Trophoblast cell (in vitro differentiated cells and primary cell): ENCODE results near the gene KSR1.
A peak's percentile ranks its signal among the peaks of the same experiment; 100 is the strongest.
"Not testable (repeated sequence)": the region's sequence is repeated elsewhere in the genome, so short reads cannot be mapped to it uniquely, and the experiment has no call there.

Experiments
- DNase-seq, 2 donors: peaks; one replicate each; pipeline ENCODE4 v3.0.0-alpha.2; 2016
- H2AFZ ChIP-seq: 2 replicates; pipeline ENCODE4 v1.6.1; 2013; ENCODE audit warnings: low read length, moderate library complexity, mild to moderate bottlenecking; ENCODE audit not compliant: insufficient read depth, poor library complexity
- H2AK5ac ChIP-seq: 2 replicates; pipeline ENCODE4 v1.6.1; 2013; ENCODE audit warnings: mild to moderate bottlenecking, low read length
- H2BK120ac ChIP-seq: 2 replicates; pipeline ENCODE4 v1.6.1; 2013; ENCODE audit warnings: low read length, mild to moderate bottlenecking, moderate library complexity; ENCODE audit not compliant: insufficient read depth, poor library complexity
- H2BK12ac ChIP-seq: 2 replicates; pipeline ENCODE4 v1.6.1; 2013; ENCODE audit warnings: mild to moderate bottlenecking, low read length, moderate library complexity
- H2BK5ac ChIP-seq: 2 replicates; pipeline ENCODE4 v1.6.1; 2013; ENCODE audit warnings: low read length, low read depth, moderate library complexity, mild to moderate bottlenecking; ENCODE audit not compliant: poor library complexity
- H3K14ac ChIP-seq: 2 replicates; pipeline ENCODE4 v1.6.1; 2013; ENCODE audit warnings: mild to moderate bottlenecking, low read length
- H3K18ac ChIP-seq: 2 replicates; pipeline ENCODE4 v1.6.1; 2013; ENCODE audit warnings: mild to moderate bottlenecking, low read length
- H3K23ac ChIP-seq: 2 replicates; pipeline ENCODE4 v1.6.1; 2013; ENCODE audit warnings: low read length
- H3K27ac ChIP-seq: 2 replicates; pipeline ENCODE4 v1.5.1; 2013; ENCODE audit warnings: low read depth, mild to moderate bottlenecking, inconsistent platforms, low read length, moderate library complexity
- H3K27me3 ChIP-seq: 2 replicates; pipeline ENCODE4 v1.6.1; 2013; ENCODE audit warnings: inconsistent platforms, mild to moderate bottlenecking, low read length, moderate library complexity; ENCODE audit not compliant: insufficient read depth
- H3K36me3 ChIP-seq, 2 experiments: 1 replicate in 1 of 2; 2 replicates in 1 of 2; pipeline ENCODE4 v1.6.1; 2013; ENCODE audit warnings: low read length in 2 of 2, mild to moderate bottlenecking in 2 of 2, moderate library complexity in 1 of 2; ENCODE audit not compliant: insufficient read depth in 2 of 2, control insufficient read depth in 1 of 2
- H3K4ac ChIP-seq: 2 replicates; pipeline ENCODE4 v1.6.1; 2013; ENCODE audit warnings: low read depth, mild to moderate bottlenecking, low read length, moderate library complexity
- H3K4me1 ChIP-seq, 2 experiments: 1 replicate in 1 of 2; 2 replicates in 1 of 2; pipeline ENCODE4 v1.6.1; 2013; ENCODE audit warnings: low read length in 2 of 2, mild to moderate bottlenecking in 2 of 2, moderate library complexity in 1 of 2; ENCODE audit not compliant: insufficient read depth in 2 of 2, control insufficient read depth in 1 of 2
- H3K4me2 ChIP-seq: 2 replicates; pipeline ENCODE4 v1.6.1; 2013; ENCODE audit warnings: inconsistent platforms, mild to moderate bottlenecking, low read length, moderate library complexity
- H3K4me3 ChIP-seq: 2 replicates; pipeline ENCODE4 v1.5.1; 2013; ENCODE audit warnings: mild to moderate bottlenecking, low read depth, low read length, inconsistent platforms
- H3K79me1 ChIP-seq: one replicate; pipeline ENCODE4 v1.6.1; 2013; ENCODE audit warnings: low read length
- H3K79me2 ChIP-seq: 2 replicates; pipeline ENCODE4 v1.6.1; 2013; ENCODE audit warnings: low read length, mild to moderate bottlenecking; ENCODE audit not compliant: control insufficient read depth, insufficient read depth, poor library complexity
- H3K9ac ChIP-seq: 2 replicates; pipeline ENCODE4 v1.6.1; 2013; ENCODE audit warnings: mild to moderate bottlenecking, low read length
- H3K9me3 ChIP-seq: 2 replicates; pipeline ENCODE4 v1.6.1; 2013; ENCODE audit warnings: low read depth, mild to moderate bottlenecking, control low read depth, inconsistent platforms, low read length; ENCODE audit not compliant: insufficient read depth
- H4K12ac ChIP-seq: 2 replicates; pipeline ENCODE4 v1.6.1; 2013; ENCODE audit warnings: low read depth, mild to moderate bottlenecking, low read length, moderate library complexity
- H4K8ac ChIP-seq: 2 replicates; pipeline ENCODE4 v1.6.1; 2013; ENCODE audit warnings: low read depth, mild to moderate bottlenecking, low read length, moderate library complexity
- H4K91ac ChIP-seq: one replicate; pipeline ENCODE4 v1.6.1; 2013; ENCODE audit warnings: low read depth, mild to moderate bottlenecking, low read length, moderate library complexity
- WGBS: extraction: QIAGEN DNeasy Blood & Tissue Kit; methylation state at CpG from one replicate; pipeline ENCODE4 v1.1.7; 2013; ENCODE audit warnings: missing lambda C conversion rate; ENCODE audit not compliant: insufficient read length, insufficient coverage; ENCODE audit errors: extremely low coverage; 5-methylcytosine and 5-hydroxymethylcytosine counted together

KSR1 gene

DNA sequence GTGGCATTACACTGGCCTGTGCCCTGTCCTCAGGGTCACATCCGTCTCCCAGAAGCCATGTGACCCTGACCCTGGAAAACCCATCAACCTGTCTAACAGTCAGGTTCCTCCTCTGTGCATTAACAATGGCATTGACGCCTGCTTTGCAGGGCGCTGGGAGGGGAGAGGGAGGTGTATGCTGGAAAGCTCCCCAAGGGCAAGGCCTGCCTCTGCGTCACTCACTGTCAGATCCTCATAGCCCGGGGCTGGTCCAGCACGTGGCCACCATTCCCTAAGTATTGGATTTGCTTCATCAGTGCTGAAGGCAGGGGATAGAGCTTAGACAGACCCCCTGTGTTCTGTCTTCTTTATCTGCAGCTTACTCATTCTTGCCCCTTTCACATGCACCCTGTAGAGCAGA is 210.0 kb downstream of the KSR1 start:
- H3K36me3 ChIP-seq, H3K4me2 ChIP-seq, H3K79me2 ChIP-seq, H2BK12ac ChIP-seq, H3K4me3 ChIP-seq, H4K12ac ChIP-seq, H3K4me1 ChIP-seq, H2BK120ac ChIP-seq, H3K9ac ChIP-seq, H2AFZ ChIP-seq, H3K4ac ChIP-seq, H3K27me3 ChIP-seq, H3K27ac ChIP-seq, H4K91ac ChIP-seq, H2BK5ac ChIP-seq, H3K23ac ChIP-seq, H3K18ac ChIP-seq, H4K8ac ChIP-seq, H3K9me3 ChIP-seq, H3K14ac ChIP-seq, H2AK5ac ChIP-seq, H3K79me1 ChIP-seq: not testable (repeated sequence)
- peak in 1 of 2 donors; percentile 5 for DNase-seq
- WGBS: no CpG with 5 or more reads among the region's 6 CpGs

DNA sequence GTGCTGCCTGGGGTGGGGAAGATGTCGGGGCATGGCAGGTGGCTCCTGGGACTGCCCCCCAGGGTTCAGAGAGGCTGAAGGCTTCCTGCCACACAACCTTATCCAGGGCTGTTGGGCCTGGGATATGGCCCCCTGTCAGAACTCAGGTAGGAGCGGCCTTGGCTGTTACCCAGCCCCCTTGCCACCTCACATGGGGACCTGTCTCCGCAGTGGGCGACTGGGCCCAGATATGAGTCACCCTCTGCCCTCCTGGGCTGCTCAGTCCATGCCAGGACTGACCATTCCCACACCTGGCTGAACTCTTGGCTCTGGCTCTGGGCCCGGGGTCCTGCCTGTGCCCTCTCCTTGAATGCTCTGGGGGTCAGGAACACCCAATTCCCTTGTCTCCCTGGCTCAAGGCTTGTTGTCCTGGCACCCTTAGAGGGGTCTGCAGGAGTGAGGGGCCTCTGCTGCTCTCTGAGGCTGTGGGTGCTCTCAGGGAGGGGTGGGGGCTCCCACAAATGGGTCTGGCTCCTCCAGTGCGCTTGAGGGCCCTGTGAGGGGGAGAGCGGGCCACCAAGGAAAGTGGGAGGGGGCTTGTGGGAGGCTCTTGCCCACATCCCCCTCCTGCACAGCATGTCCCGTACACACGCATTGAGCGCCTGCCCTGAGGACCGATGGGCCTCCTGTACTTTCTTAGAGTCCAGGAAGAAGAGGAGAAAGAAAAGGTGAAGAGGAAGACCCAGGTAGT is 210.7 kb downstream of the KSR1 start:
- Histone ChIP-seq H2BK5ac (no peak overlapping the region), H3K79me1 (no peaks in the 10 kb centered on the region)

DNA sequence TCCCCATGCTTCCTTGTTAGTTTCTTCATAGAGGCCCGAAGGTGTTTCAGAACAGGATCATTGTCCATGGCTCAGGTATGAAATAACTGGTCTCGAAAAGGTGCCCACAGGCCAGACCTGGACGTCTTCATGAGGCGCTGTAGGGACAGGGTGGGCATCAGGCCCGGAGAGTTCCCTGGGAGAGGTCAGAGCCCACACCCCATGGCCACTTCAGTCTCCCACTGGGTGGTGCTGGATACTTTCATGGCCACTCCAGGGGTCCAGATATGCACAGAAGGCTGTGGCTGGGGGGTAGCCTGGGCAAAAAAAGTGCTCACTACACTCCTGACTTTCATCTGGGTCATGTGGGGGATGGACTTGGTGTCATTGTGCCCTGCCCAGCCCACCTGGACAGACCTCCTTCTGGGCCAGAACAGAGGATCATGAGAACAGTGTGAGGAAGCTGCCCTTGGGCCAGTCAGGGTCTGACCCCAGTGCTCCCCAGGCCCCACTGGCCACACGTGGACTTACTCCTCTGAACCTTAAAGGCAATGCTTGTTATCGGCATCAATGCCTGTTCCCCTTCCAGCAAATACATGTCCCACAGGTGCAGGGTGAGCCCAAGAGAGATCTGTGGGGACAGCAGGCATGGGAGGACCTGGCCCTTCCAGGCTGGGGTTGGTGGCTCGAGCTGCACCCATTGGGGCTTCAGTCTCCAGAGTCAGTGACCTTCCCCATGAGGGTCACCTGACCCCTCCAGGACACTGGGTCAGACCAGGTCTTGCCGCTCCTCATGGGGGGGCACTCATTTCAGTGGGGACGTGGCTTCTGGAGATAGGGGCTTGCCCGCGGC is 211.6 kb downstream of the KSR1 start:
- no CpG with 5 or more reads among the region's 12 CpGs for WGBS
- H3K14ac ChIP-seq: no peak overlapping the region
- H4K8ac ChIP-seq: no peak overlapping the region
- H2BK120ac ChIP-seq: no peak overlapping the region
- H3K4ac ChIP-seq: no peak overlapping the region
- H2BK12ac ChIP-seq: no peak overlapping the region
- H3K9me3 ChIP-seq: peaks cover 3% of the 10 kb centered on the region
- H3K36me3 ChIP-seq: no peaks in the 10 kb centered on the region
- H3K79me1 ChIP-seq: no peaks in the 10 kb centered on the region
- H2AFZ ChIP-seq: no peak overlapping the region
- H3K23ac ChIP-seq: no peak overlapping the region
- H3K27me3 ChIP-seq: no peaks in the 10 kb centered on the region
- DNase-seq: no peak
- H3K27ac ChIP-seq: no peak overlapping the region
- H3K18ac ChIP-seq: no peak overlapping the region
- H3K4me1 ChIP-seq: no peaks in the 10 kb centered on the region
- no peak overlapping the region for H4K91ac ChIP-seq
- no peak overlapping the region for H3K9ac ChIP-seq
- H4K12ac ChIP-seq: no peak overlapping the region
- no peak overlapping the region for H3K4me3 ChIP-seq
- H3K79me2 ChIP-seq: no peaks in the 10 kb centered on the region
- H3K4me2 ChIP-seq: no peak overlapping the region
- no peak overlapping the region for H2AK5ac ChIP-seq
- no peak overlapping the region for H2BK5ac ChIP-seq

More for the DNA sequence above, 210.7 kb downstream of the KSR1 start:
- Histone ChIP-seq H4K12ac (no peak overlapping the region), H2BK120ac (no peak overlapping the region), H2BK12ac (no peak overlapping the region), H3K4me3 (no peak overlapping the region), H3K4me1 (no peaks in the 10 kb centered on the region), H2AFZ (no peak overlapping the region), H3K27ac (no peak overlapping the region), H3K27me3 (no peaks in the 10 kb centered on the region), H2AK5ac (no peak overlapping the region), H3K14ac (no peak overlapping the region), H4K8ac (no peak overlapping the region), H3K23ac (no peak overlapping the region), H3K36me3 (no peaks in the 10 kb centered on the region), H3K18ac (no peak overlapping the region), H3K79me2 (no peaks in the 10 kb centered on the region), H3K4me2 (no peak overlapping the region), H3K4ac (no peak overlapping the region), H4K91ac (no peak overlapping the region), H3K9ac (no peak overlapping the region), H3K9me3 (peaks cover 1% of the 10 kb centered on the region)
- no CpG with 5 or more reads among the region's 11 CpGs for WGBS
- DNase-seq: no peak

DNA sequence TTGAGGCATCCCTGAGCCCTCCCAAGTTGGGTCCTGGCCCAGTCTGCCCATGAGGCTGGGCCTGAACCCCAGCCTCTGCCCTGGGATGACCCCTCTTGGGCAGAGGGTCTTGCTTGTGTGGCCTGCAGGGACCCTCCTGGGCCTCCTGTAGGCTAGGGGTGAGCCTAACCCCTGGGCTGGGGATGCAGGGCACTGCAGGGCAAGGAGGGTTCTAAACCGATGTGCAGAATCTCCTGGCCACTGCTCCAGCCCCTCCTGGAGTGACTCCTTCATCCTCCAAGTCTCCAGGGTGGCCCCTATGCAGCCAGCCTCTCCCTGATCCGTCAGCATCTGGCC is 212.2 kb downstream of the KSR1 start:
- no peak overlapping the region for H3K18ac ChIP-seq
- no peaks in the 10 kb centered on the region for H3K79me1 ChIP-seq
- H3K4ac ChIP-seq: no peak overlapping the region
- WGBS: no CpG with 5 or more reads among the region's 2 CpGs
- H4K8ac ChIP-seq: no peak overlapping the region
- H3K27ac ChIP-seq: no peak overlapping the region
- H3K9ac ChIP-seq: no peak overlapping the region
- peaks cover 3% of the 10 kb centered on the region for H3K9me3 ChIP-seq
- H3K4me3 ChIP-seq: no peak overlapping the region
- no peak overlapping the region for H3K14ac ChIP-seq
- no peak overlapping the region for H2AFZ ChIP-seq
- no peak overlapping the region for H2BK5ac ChIP-seq
- H2BK120ac ChIP-seq: no peak overlapping the region
- no peak overlapping the region for H4K12ac ChIP-seq
- H3K4me2 ChIP-seq: no peak overlapping the region
- no peak overlapping the region for H4K91ac ChIP-seq
- no peak overlapping the region for H2AK5ac ChIP-seq
- H2BK12ac ChIP-seq: no peak overlapping the region
- no peaks in the 10 kb centered on the region for H3K36me3 ChIP-seq
- no peaks in the 10 kb centered on the region for H3K27me3 ChIP-seq
- H3K4me1 ChIP-seq: no peaks in the 10 kb centered on the region
- DNase-seq: no peak
- no peaks in the 10 kb centered on the region for H3K79me2 ChIP-seq
- H3K23ac ChIP-seq: no peak overlapping the region
